RWPE2 (cell line): ENCODE results near the gene ATP6V0D1.
A peak's percentile ranks its signal among the peaks of the same experiment; 100 is the strongest.

Source experiments
- ATAC-seq: fragments of 200-7000 bp; cut with Tn5 transposase; 3 replicates; pipeline ENCODE4 v1.9.1; 2021; ENCODE audit warnings: low read depth
- DNase-seq: peaks from one replicate; pipeline ENCODE4 v3.0.0-alpha.2; 2020; ENCODE audit warnings: low spot score
- H3K27ac ChIP-seq: fragments of 450-650 bp; 2 replicates; pipeline ENCODE4 v1.5.1; 2017; ENCODE audit warnings: mild to moderate bottlenecking; ENCODE audit not compliant: poor library complexity, severe bottlenecking
- H3K27me3 ChIP-seq: fragments of 250-450 bp; sonication (Bioruptor Pico); 2 replicates; pipeline ENCODE4 v1.5.1; 2021; ENCODE audit warnings: mild to moderate bottlenecking, moderate library complexity; ENCODE audit not compliant: insufficient read depth, poor library complexity, severe bottlenecking
- H3K36me3 ChIP-seq: fragments of 250-450 bp; sonication (Bioruptor Pico); 2 replicates; pipeline ENCODE4 v1.5.1; 2020; ENCODE audit warnings: low read depth, mild to moderate bottlenecking, moderate library complexity
- H3K4me1 ChIP-seq: fragments of 250-450 bp; sonication (Bioruptor Pico); 2 replicates; pipeline ENCODE4 v1.5.1; 2021; ENCODE audit warnings: mild to moderate bottlenecking, moderate library complexity; ENCODE audit not compliant: insufficient read depth, poor library complexity, severe bottlenecking
- H3K4me3 ChIP-seq: fragments of 250-450 bp; sonication (Bioruptor Pico); 2 replicates; pipeline ENCODE4 v1.5.1; 2021; ENCODE audit warnings: mild to moderate bottlenecking, moderate library complexity; ENCODE audit not compliant: severe bottlenecking
- H3K9me3 ChIP-seq: fragments of 250-450 bp; sonication (Bioruptor Pico); 2 replicates; pipeline ENCODE4 v1.5.1; 2021; ENCODE audit warnings: mild to moderate bottlenecking, moderate library complexity; ENCODE audit not compliant: severe bottlenecking
- TF ChIP-seq, protein P1 (sequence below): fragments of 450-650 bp; IDR thresholded peaks from one replicate; pipeline ENCODE4 v1.5.1; 2017; ENCODE audit warnings: mild to moderate bottlenecking, moderate library complexity; ENCODE audit not compliant: poor library complexity, severe bottlenecking

ATP6V0D1 gene

DNA sequence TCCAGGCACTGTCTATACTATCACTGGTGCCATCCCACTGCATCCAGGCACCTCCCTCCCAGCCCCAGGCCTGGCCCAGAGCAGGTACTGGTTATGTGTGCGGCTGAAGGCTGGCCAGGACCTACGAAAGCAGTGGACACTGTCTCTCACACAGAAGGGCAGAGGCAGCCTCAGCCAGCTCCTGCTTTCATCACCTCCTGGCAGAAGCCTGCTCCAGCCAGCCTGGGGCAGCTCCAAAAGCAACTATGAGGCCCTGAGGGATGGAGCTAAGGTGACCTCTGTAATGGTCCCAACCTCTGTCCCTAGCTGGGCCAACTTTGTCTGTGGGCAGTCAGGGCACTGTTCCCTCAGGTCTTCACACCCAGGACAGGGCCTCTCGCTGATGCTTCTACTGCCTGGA is 31.2 kb downstream of the ATP6V0D1 start:
- no peak overlapping the region for H3K4me3 ChIP-seq
- TF ChIP-seq, protein P1, sequence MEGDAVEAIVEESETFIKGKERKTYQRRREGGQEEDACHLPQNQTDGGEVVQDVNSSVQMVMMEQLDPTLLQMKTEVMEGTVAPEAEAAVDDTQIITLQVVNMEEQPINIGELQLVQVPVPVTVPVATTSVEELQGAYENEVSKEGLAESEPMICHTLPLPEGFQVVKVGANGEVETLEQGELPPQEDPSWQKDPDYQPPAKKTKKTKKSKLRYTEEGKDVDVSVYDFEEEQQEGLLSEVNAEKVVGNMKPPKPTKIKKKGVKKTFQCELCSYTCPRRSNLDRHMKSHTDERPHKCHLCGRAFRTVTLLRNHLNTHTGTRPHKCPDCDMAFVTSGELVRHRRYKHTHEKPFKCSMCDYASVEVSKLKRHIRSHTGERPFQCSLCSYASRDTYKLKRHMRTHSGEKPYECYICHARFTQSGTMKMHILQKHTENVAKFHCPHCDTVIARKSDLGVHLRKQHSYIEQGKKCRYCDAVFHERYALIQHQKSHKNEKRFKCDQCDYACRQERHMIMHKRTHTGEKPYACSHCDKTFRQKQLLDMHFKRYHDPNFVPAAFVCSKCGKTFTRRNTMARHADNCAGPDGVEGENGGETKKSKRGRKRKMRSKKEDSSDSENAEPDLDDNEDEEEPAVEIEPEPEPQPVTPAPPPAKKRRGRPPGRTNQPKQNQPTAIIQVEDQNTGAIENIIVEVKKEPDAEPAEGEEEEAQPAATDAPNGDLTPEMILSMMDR, result no peak
- ATAC-seq (no peak), DNase-seq (no peak)
- H3K27me3 ChIP-seq, result no peaks in the 10 kb centered on the region
- H3K36me3 ChIP-seq, result peaks cover 7% of the 10 kb centered on the region
- H3K9me3 ChIP-seq, result no peaks in the 10 kb centered on the region
- H3K4me1 ChIP-seq, result no peaks in the 10 kb centered on the region
- no peak overlapping the region for H3K27ac ChIP-seq

DNA sequence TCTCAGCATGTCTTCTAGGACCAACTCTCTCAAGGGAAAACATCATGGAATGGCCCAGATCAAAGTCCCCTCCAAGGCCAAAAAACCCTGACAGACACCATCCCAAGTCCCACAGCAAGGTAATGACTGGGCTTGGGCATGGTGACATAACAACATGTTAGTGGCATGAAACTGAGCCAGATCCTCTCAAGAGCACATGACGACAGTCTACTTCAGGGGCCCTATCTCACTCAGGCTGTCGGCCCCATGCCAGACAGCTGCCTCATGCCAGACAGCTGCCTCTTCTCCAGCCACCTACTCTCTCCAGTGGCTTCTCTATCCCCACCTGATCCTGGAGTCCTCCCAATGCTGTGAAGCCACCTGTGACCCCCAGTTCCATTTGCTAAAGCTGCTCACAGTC is 31.6 kb downstream of the ATP6V0D1 start:
- DNase-seq (no peak), ATAC-seq (no peak)
- H3K4me1 ChIP-seq, result no peaks in the 10 kb centered on the region
- TF ChIP-seq, protein P1, result no peak
- no peak overlapping the region for H3K4me3 ChIP-seq
- H3K27me3 ChIP-seq, result no peaks in the 10 kb centered on the region
- H3K36me3 ChIP-seq, result peaks cover 7% of the 10 kb centered on the region
- H3K9me3 ChIP-seq, result no peaks in the 10 kb centered on the region
- H3K27ac ChIP-seq, result no peak overlapping the region

DNA sequence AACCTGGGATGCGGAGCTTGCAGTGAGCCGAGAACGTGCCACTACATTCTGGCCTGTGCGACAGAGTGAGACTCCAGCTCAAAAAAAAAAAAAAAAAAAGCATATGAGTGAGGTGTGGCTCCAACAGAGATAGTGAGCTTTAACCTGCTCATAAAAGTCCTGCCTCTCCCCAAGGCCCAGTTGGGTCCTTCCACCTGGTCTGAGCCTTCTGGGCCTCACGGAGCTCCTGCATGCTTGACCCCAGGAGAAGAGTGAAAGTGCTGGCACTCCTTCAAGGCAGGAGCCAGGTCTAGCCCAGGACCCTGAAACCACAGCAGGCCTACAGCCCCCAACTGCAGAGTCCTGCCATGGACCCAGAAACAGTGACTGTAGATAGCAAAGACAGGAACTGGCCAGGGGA is 32.4 kb downstream of the ATP6V0D1 start:
- no peak for ATAC-seq
- Histone ChIP-seq H3K4me1 (no peaks in the 10 kb centered on the region), H3K36me3 (peaks cover 7% of the 10 kb centered on the region)

DNA sequence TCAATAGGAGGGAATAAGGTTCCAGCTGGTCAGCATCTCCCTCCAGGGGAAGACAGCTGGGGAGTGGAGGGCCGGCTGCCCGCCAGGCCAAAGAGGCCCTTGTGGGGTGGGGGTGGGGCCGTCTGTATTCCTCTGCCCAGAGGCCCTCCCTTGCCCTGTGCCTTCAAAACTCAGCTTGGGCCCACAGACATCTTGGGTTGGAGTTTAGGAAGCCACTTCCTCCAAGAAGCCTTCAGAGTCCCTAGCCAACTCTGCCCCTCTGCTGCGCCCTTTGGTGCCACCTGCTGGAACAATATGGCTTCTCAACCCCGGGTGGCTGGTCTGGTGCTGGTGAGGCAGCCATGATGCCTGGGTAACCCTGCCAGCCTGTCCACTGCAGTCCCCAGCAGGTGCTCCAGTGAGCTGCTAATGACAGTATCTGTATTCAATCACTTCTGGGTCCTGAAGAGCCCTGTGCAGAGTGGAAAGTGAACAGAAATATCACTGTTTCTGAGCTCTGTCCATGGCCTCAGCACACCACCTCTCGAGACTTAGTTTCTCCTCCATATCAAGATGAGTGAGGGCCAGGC is 33.4 kb downstream of the ATP6V0D1 start:
- ATAC-seq, result no peak; the same call in 2 of the 3 replicates
- no peak for DNase-seq
- no peak overlapping the region for H3K4me3 ChIP-seq

More for the DNA sequence above, 32.4 kb downstream of the ATP6V0D1 start:
- no peak overlapping the region for H3K4me3 ChIP-seq
- DNase-seq, result no peak
- TF ChIP-seq, protein P1, result no peak
- no peaks in the 10 kb centered on the region for H3K27me3 ChIP-seq
- H3K9me3 ChIP-seq, result no peaks in the 10 kb centered on the region
- no peak overlapping the region for H3K27ac ChIP-seq

More for the DNA sequence above, 33.4 kb downstream of the ATP6V0D1 start:
- TF ChIP-seq, protein P1, result peak; percentile 34
- Histone ChIP-seq H3K36me3 (peaks cover 10% of the 10 kb centered on the region), H3K4me1 (no peaks in the 10 kb centered on the region), H3K9me3 (no peaks in the 10 kb centered on the region), H3K27ac (no peak overlapping the region), H3K27me3 (no peaks in the 10 kb centered on the region)
